GM12865 (cell line): ENCODE measurements around the gene NDUFC1.
A peak's percentile ranks its signal among the peaks of the same experiment; 100 is the strongest.

Experiments used
- DNase-seq: peaks from one replicate; pipeline ENCODE4 v3.0.0; 2010; ENCODE audit warnings: low read depth
- H3K4me3 ChIP-seq: 2 replicates; pipeline ENCODE4 v1.5.1; 2011; ENCODE audit warnings: mild to moderate bottlenecking, low read depth, low read length, control low read depth
- TF ChIP-seq, protein P1 (sequence below): IDR thresholded peaks from 2 replicates; pipeline ENCODE4 v1.5.1; 2011; ENCODE audit warnings: low read length, control low read depth, low read depth, inconsistent platforms; ENCODE audit not compliant: insufficient read depth; ENCODE audit errors: missing control alignments

NDUFC1 gene

GRCh38 chr4:139279760-139280620, 22.3 kb downstream of the NDUFC1 start, which contains the start of gene MGARP:
TSS of gene MGARP (minus strand) at chr4:139280225. CDS start at chr4:139280158, 67 bp downstream.
- no peak within 1 kb of the TSS for H3K4me3 ChIP-seq
- peak; percentile 17 for DNase-seq
- TF ChIP-seq, protein P1, sequence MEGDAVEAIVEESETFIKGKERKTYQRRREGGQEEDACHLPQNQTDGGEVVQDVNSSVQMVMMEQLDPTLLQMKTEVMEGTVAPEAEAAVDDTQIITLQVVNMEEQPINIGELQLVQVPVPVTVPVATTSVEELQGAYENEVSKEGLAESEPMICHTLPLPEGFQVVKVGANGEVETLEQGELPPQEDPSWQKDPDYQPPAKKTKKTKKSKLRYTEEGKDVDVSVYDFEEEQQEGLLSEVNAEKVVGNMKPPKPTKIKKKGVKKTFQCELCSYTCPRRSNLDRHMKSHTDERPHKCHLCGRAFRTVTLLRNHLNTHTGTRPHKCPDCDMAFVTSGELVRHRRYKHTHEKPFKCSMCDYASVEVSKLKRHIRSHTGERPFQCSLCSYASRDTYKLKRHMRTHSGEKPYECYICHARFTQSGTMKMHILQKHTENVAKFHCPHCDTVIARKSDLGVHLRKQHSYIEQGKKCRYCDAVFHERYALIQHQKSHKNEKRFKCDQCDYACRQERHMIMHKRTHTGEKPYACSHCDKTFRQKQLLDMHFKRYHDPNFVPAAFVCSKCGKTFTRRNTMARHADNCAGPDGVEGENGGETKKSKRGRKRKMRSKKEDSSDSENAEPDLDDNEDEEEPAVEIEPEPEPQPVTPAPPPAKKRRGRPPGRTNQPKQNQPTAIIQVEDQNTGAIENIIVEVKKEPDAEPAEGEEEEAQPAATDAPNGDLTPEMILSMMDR, result no peak

DNA sequence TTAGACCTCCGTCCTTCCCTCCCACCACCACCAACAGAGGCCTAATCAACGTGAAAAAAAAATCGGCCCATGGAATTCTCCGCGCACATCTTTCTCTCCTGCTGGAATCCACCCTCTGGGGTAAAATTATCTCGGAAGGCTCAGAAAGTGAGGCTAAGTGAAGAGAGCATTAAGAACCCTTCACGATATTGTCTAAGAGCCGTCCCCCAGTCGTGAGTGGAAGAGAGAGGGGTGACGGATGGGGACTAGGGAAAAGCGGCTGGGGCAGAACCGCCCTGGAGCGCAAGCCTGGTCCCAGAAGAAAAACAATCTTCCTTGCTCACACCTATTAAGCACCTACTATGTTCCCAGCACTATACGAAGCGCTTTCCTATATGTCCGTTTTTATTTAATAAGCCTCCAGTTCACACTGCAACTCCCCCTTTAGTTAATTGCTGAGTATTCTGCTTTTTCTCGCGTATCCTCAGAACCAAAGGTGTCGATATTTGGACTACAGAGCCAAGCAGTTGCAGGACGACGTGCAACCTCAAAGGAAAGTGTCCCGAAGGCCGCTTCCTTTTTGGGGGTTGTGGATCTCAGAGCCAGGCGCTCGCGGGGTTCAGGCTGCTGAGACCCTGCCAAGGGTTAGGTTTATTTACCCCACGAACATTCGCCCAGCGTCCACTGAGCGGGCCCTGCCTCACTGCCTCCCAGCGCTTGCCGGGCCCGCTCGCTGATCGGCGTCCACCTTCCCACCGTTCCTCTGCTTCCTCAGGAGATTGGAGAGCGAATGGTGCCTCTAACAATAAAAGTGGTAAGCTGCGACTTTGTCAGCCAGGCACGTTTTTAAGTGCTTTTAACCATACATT, 23.1 kb downstream of the NDUFC1 start:
- H3K4me3 ChIP-seq, result no peak overlapping the region
- DNase-seq, result no peak
- TF ChIP-seq, protein P1, result no peak

GRCh38 chr4:139278485-139278884, 23.8 kb downstream of the NDUFC1 start:
- DNase-seq, result no peak
- TF ChIP-seq, protein P1, result no peak
- no peak overlapping the region for H3K4me3 ChIP-seq

DNA sequence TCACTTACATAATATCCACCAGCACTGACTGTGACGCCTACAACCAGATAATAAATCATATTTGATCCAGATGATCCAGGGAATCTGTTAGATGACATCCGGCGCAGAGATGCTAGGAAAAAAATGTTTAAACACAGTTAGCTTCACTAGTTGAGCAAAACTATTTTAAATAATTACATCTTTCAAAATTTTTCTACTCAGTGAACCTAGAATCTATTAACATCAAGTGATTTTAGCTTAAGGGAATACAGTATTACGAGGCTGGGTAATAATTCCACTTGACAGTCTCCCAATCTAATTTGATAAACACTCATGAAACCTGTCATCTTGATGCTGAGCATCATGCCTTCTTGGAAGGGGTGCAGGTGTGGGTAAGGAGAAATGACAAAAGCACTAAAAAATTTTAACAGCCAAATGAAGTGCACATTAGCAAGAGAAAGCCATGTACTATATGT, 27.0 kb downstream of the NDUFC1 start:
- H3K4me3 ChIP-seq, result no peak overlapping the region
- TF ChIP-seq, protein P1, result no peak
- no peak for DNase-seq

DNA sequence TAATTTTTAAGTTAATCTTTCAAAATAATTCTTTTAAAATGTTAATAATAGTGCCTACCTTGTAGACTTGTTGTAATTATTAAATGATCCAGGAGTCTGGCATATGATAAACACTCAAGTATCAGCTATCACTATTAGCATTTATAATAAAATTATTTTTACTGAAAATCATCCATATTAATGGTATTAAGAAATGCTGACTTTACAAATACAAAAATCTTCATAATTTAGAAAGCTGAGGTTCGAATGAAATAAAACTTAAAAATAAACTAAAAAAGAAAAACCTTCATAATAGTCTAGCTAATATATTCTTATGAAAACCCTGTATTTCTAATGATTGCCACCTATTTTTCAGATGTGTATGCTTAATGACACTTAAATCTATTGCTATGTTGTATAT, 27.5 kb downstream of the NDUFC1 start:
- H3K4me3 ChIP-seq, result no peak overlapping the region
- no peak for DNase-seq
- TF ChIP-seq, protein P1, result no peak

DNA sequence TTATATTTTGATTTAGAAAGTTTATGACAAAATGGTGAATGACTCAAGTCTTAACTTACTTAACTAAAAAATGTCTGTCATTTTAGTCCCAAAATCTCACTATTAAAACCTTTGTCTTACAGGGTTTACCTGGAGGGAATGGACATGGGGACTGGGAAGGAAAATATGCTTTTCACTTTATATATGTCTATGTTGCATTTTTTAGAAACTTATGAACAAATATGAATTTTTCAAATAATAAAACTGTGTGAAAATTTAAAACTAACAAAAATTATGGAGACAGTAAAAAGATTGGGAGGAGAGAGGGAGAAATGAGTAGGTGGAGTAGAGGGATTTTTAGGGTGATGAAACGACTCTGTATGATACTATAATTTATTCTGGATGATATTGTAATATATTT, 28.4 kb downstream of the NDUFC1 start:
- no peak for DNase-seq
- no peak overlapping the region for H3K4me3 ChIP-seq
- TF ChIP-seq, protein P1, result no peak
